ENCODE data around the gene GNG13.

DNA sequence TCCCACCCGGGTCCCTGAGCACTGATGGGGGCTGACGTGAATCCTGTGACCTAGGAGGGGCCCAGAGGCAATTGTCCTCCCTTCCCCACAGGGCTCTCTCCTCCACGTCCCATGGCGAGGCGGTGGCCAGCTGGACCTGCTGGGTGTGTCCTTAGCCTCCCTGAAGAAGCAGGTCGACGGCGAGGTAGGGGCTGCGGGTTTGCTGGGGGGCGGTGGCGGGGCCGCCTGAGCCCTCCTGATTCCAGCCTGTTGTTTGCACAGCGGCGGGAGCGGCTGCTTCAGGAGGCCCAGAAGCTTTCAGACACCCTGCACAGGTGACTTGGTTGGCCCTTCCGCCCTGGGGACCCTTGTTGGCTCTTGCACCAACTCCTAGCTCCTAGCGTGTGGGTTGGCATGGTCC lies 10.4 kb downstream of the GNG13 start:
- TF ChIP-seq, protein P1, sequence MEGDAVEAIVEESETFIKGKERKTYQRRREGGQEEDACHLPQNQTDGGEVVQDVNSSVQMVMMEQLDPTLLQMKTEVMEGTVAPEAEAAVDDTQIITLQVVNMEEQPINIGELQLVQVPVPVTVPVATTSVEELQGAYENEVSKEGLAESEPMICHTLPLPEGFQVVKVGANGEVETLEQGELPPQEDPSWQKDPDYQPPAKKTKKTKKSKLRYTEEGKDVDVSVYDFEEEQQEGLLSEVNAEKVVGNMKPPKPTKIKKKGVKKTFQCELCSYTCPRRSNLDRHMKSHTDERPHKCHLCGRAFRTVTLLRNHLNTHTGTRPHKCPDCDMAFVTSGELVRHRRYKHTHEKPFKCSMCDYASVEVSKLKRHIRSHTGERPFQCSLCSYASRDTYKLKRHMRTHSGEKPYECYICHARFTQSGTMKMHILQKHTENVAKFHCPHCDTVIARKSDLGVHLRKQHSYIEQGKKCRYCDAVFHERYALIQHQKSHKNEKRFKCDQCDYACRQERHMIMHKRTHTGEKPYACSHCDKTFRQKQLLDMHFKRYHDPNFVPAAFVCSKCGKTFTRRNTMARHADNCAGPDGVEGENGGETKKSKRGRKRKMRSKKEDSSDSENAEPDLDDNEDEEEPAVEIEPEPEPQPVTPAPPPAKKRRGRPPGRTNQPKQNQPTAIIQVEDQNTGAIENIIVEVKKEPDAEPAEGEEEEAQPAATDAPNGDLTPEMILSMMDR (IDR thresholded peaks at IDR 0.05): no peak
- no peak for TF ChIP-seq POLR2A (IDR thresholded peaks at IDR 0.05)

Measured in body of pancreas (tissue), 4 donors.